Retinal pigment epithelial cell (primary cell): ENCODE results near the gene MBD3L2.
"Not testable (repeated sequence)": the region's sequence is repeated elsewhere in the genome, so short reads cannot be mapped to it uniquely, and the experiment has no call there.

ENCODE experiments used
- DNase-seq: peaks from one replicate; pipeline ENCODE4 v3.0.0-alpha.2; 2010; ENCODE audit warnings: low read depth
- H3K4me3 ChIP-seq: 2 replicates; pipeline ENCODE4 v1.5.1; 2011; ENCODE audit warnings: mild to moderate bottlenecking, low read length, control low read depth, moderate library complexity
- CTCF ChIP-seq: conservative IDR thresholded peaks from 2 replicates; pipeline ENCODE4 v1.5.1; 2011; ENCODE audit warnings: low read depth, low read length, control low read depth, inconsistent platforms

The MBD3L2 gene

GRCh38 chr19:7063339-7063738 is 14.2 kb downstream of the MBD3L2 start:
- TF ChIP-seq CTCF = no peak
- no peak for DNase-seq

GRCh38 chr19:7063764-7064418 is 14.8 kb downstream of the MBD3L2 start:
- DNase-seq = no peak
- no peak for TF ChIP-seq CTCF

More at GRCh38 chr19:7063339-7063738, 14.2 kb downstream of the MBD3L2 start:
- no peak overlapping the region for H3K4me3 ChIP-seq

GRCh38 chr19:7067122-7067521 is 18.0 kb downstream of the MBD3L2 start:
- DNase-seq, H3K4me3 ChIP-seq: not testable (repeated sequence)
- TF ChIP-seq CTCF = peak; percentile 34

More at GRCh38 chr19:7063764-7064418, 14.8 kb downstream of the MBD3L2 start:
- H3K4me3 ChIP-seq = no peak overlapping the region

GRCh38 chr19:7067716-7068115 is 18.6 kb downstream of the MBD3L2 start:
- DNase-seq = peak; percentile 2
- TF ChIP-seq CTCF = no peak

GRCh38 chr19:7068599-7068998 is 19.5 kb downstream of the MBD3L2 start:
- DNase-seq = no peak
- no peak overlapping the region for H3K4me3 ChIP-seq
- TF ChIP-seq CTCF = no peak

More at GRCh38 chr19:7067716-7068115, 18.6 kb downstream of the MBD3L2 start:
- no peak overlapping the region for H3K4me3 ChIP-seq

GRCh38 chr19:7069042-7069903 is 20.2 kb downstream of the MBD3L2 start, which contains the start of gene ZNF557:
Gene ZNF557, plus strand, starts transcription at chr19:7069703. Its CDS starts 5,372 bp downstream, at chr19:7075075.
- no peak for TF ChIP-seq CTCF
- peak; percentile 87 for DNase-seq
- peak within 1 kb of the TSS; percentile 96 for H3K4me3 ChIP-seq
